ENCODE results near the gene PHAX.

GRCh38 chr5:126605525-126605924 is 4.8 kb downstream of the PHAX start:
- no peak for TF ChIP-seq CTCF (IDR thresholded peaks at IDR 0.05)
- no peak for TF ChIP-seq POLR2A (IDR thresholded peaks at IDR 0.05)

Data from uterus (tissue), 2 donors.